Erythroblast (primary cell): ENCODE results near the gene REEP3.

Source experiments
- GATA1 ChIP-seq: IDR thresholded peaks from 2 replicates; pipeline ENCODE4 v1.6.1; 2011; ENCODE audit warnings: low read depth, mild to moderate bottlenecking, control low read depth, low read length, moderate library complexity
- POLR2A ChIP-seq: IDR thresholded peaks from 2 replicates; pipeline ENCODE4 v1.6.1; 2011; ENCODE audit warnings: mild to moderate bottlenecking, low read length

- TF ChIP-seq POLR2A (no peak), GATA1 (no peak)
Observed at GRCh38 chr10:63494951-63495350, 26.2 kb upstream of the REEP3 start.
